Effector memory CD4-positive, alpha-beta T cell (primary cell): ENCODE results near the gene PAN3.

Source experiments
- DNase-seq, 3 donors: peaks; one replicate each; pipeline ENCODE4 v3.0.0-alpha.2; 2020
- H3K27ac ChIP-seq: 2 replicates; pipeline ENCODE4 v1.7.0; 2013; ENCODE audit warnings: mild to moderate bottlenecking, low read length, moderate library complexity; ENCODE audit not compliant: insufficient read depth, poor library complexity, severe bottlenecking
- H3K27me3 ChIP-seq: replicated peaks from 2 replicates; pipeline ENCODE4 v1.7.0; 2013; ENCODE audit warnings: mild to moderate bottlenecking, low read length; ENCODE audit not compliant: insufficient read depth, control insufficient read depth, poor library complexity, severe bottlenecking
- H3K36me3 ChIP-seq: 2 replicates; pipeline ENCODE4 v1.7.0; 2013; ENCODE audit warnings: mild to moderate bottlenecking, low read length, moderate library complexity; ENCODE audit not compliant: control insufficient read depth, insufficient read depth
- H3K4me1 ChIP-seq: 2 replicates; pipeline ENCODE4 v1.7.0; 2013; ENCODE audit warnings: low read length, mild to moderate bottlenecking; ENCODE audit not compliant: control insufficient read depth, insufficient read depth, poor library complexity, severe bottlenecking
- H3K4me3 ChIP-seq: 2 replicates; pipeline ENCODE4 v1.7.0; 2013; ENCODE audit warnings: low read length, low read depth, mild to moderate bottlenecking; ENCODE audit not compliant: insufficient read depth, poor library complexity, severe bottlenecking
- H3K9me3 ChIP-seq: 2 replicates; pipeline ENCODE4 v1.7.0; 2013; ENCODE audit warnings: mild to moderate bottlenecking, low read length, moderate library complexity; ENCODE audit not compliant: control insufficient read depth

The PAN3 gene

GRCh38 chr13:28340272-28340793 is 202.0 kb downstream of the PAN3 start:
- H3K4me3 ChIP-seq: no peak overlapping the region
- H3K4me1 ChIP-seq: no peaks in the 10 kb centered on the region
- no peak overlapping the region for H3K27ac ChIP-seq

GRCh38 chr13:28342251-28342650 is 203.9 kb downstream of the PAN3 start:
- Histone ChIP-seq H3K27me3 (no peaks in the 10 kb centered on the region), H3K9me3 (no peaks in the 10 kb centered on the region), H3K4me3 (no peak overlapping the region), H3K27ac (no peak overlapping the region), H3K4me1 (no peaks in the 10 kb centered on the region), H3K36me3 (no peaks in the 10 kb centered on the region)
- DNase-seq: no peak

More at GRCh38 chr13:28340272-28340793, 202.0 kb downstream of the PAN3 start:
- DNase-seq: no peak
- Histone ChIP-seq H3K27me3 (no peaks in the 10 kb centered on the region), H3K9me3 (no peaks in the 10 kb centered on the region), H3K36me3 (no peaks in the 10 kb centered on the region)

GRCh38 chr13:28344163-28344562 is 205.8 kb downstream of the PAN3 start:
- H3K27me3 ChIP-seq: no peaks in the 10 kb centered on the region
- no peaks in the 10 kb centered on the region for H3K9me3 ChIP-seq
- H3K4me3 ChIP-seq: no peak overlapping the region

More at GRCh38 chr13:28344163-28344562, 205.8 kb downstream of the PAN3 start:
- H3K4me1 ChIP-seq: no peaks in the 10 kb centered on the region
- no peaks in the 10 kb centered on the region for H3K36me3 ChIP-seq
- no peak overlapping the region for H3K27ac ChIP-seq
- no peak for DNase-seq
